HL-60 (cell line): ENCODE results near the gene SRPRA.

Experiments used
- POLR2AphosphoS5 ChIP-seq: IDR thresholded peaks from 2 replicates; pipeline ENCODE4 v1.6.1; 2012; ENCODE audit warnings: low read depth
- TF ChIP-seq, protein P1 (sequence below): IDR thresholded peaks from one replicate; pipeline ENCODE4 v1.5.1; 2011; ENCODE audit warnings: low read length, control low read depth, inconsistent platforms; ENCODE audit not compliant: insufficient read depth

- TF ChIP-seq, protein P1, sequence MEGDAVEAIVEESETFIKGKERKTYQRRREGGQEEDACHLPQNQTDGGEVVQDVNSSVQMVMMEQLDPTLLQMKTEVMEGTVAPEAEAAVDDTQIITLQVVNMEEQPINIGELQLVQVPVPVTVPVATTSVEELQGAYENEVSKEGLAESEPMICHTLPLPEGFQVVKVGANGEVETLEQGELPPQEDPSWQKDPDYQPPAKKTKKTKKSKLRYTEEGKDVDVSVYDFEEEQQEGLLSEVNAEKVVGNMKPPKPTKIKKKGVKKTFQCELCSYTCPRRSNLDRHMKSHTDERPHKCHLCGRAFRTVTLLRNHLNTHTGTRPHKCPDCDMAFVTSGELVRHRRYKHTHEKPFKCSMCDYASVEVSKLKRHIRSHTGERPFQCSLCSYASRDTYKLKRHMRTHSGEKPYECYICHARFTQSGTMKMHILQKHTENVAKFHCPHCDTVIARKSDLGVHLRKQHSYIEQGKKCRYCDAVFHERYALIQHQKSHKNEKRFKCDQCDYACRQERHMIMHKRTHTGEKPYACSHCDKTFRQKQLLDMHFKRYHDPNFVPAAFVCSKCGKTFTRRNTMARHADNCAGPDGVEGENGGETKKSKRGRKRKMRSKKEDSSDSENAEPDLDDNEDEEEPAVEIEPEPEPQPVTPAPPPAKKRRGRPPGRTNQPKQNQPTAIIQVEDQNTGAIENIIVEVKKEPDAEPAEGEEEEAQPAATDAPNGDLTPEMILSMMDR: no peak
- no peak for TF ChIP-seq POLR2AphosphoS5
These were observed 9.1 kb upstream of the SRPRA start for GRCh38 chr11:126277780-126278179.
